ENCODE data around the gene ITPKC.

The ITPKC gene

GRCh38 chr19:40716482-40717324 is at the start of gene ITPKC, which contains the start of gene COQ8B:
Gene ITPKC, plus strand, starts transcription at chr19:40717112. Its CDS starts 24 bp downstream, at chr19:40717136.
Gene COQ8B, minus strand, starts transcription at chr19:40716886. Its CDS starts 2,254 bp downstream, at chr19:40714632.
- no peak for FAIRE-seq

GRCh38 chr19:40667602-40668001 is 49.3 kb upstream of the ITPKC start:
- no peak for FAIRE-seq

DNA sequence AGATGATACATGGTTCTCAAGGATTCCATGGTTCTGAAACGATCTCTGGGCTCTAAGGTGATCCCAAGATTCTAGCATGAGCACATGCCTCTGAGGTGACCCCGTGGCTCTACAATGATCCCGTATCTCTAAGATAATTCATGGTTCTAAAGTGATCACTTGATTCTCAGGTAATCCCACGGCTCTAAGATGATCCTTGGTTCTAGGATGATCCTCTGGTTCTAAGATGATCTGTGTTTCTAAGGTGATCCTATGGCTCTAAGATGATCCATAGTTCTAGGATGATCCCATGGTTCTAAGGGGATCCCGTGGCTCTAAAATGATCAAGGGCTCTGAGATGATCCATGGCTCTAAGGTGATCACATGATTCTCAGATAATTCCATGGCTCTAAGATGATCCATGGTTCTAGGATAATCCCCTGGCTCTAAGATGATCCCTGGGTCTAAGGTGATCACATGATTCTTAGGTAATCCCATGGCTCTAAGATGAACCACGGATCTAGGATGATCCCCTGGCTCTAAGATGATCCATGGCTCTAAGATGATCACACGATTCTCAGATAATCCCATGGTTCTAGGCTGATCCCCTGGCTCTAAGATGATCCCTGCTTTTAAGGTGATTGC is 47.8 kb upstream of the ITPKC start:
- no peak for FAIRE-seq

GRCh38 chr19:40671404-40671803 is 45.5 kb upstream of the ITPKC start:
- FAIRE-seq = no peak

DNA sequence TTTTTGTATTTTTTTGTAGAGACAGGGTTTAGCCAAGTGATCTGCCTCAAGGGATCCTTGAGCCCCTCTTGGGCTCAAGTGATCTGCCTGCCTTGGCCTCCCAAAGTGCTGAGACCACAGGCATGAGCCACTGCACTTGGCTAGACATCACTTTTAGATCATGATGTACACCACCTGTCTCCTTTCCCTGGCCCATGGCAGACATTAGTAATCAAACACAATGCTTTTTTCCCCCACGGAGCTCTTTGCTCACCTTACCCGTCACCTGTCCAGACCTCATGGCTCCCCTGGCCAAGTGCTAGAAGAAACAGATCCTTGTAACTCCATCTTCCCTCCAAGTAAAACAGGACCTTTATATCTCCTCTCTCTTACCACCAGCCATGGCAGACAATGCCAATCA is 44.9 kb upstream of the ITPKC start:
- FAIRE-seq = no peak

GRCh38 chr19:40672573-40673299 is 44.2 kb upstream of the ITPKC start:
- no peak for FAIRE-seq

DNA sequence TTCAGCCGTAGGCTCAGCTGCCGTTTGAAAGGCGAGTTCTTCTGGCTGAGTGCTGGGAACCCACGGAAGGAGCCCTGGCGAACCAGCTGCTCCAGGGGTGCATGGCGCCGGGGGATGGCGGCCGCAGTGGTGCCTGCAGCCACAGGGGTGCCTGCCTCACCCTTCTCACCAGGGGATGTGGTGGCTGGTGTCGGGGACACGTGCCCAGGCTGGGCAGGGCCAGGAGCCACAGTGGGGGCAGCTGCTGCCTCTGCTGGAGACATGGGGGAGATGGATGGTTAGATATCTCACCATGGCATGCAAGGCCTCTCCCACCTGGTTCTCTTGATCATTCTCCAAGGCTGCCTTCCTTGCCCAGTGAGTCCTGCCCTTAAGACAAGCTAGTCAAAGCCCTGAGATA is 43.5 kb upstream of the ITPKC start:
- FAIRE-seq = no peak

- no peak for FAIRE-seq
These were observed 42.6 kb upstream of the ITPKC start for GRCh38 chr19:40674291-40674690.

DNA sequence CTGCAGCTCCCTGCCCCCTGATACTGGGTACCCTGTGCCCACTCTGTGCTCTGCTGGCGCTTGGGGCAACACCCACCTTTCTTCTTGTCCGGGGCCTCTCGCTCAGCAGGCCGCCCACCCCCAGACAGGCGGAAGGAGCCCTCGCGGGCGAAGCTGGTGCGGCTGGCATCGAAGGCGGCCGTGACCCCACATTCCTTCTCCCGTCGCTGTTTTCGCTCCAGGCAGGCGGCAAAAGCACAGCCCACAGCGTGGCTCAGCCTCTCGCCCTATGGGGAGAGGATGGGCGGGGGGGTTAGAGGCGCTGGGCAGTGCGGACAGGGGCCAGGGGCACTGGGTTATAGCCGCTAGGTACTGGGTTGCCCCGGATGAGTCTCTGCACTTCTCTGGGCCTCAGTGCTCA is 39.8 kb upstream of the ITPKC start:
- no peak for FAIRE-seq

DNA sequence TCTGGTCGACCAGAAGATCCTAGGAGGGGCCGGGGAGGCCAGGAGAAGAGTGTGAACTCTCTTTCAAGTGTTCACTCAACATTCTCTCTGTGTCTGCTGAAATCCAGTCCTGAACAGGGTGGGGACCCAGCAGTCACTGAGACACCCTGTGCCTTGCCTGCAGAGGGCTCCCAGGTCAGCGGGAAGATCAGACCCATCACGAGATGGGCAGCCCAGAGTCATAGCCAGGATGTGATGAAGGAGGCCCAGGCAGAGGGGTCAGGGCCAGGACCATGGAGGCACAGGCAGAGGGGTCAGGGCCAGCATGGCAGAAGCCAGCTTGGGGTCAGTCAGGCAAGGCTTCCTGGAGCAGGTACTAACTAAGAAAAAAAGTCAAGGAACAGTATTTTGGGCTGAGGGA is 35.9 kb upstream of the ITPKC start:
- FAIRE-seq = no peak

DNA sequence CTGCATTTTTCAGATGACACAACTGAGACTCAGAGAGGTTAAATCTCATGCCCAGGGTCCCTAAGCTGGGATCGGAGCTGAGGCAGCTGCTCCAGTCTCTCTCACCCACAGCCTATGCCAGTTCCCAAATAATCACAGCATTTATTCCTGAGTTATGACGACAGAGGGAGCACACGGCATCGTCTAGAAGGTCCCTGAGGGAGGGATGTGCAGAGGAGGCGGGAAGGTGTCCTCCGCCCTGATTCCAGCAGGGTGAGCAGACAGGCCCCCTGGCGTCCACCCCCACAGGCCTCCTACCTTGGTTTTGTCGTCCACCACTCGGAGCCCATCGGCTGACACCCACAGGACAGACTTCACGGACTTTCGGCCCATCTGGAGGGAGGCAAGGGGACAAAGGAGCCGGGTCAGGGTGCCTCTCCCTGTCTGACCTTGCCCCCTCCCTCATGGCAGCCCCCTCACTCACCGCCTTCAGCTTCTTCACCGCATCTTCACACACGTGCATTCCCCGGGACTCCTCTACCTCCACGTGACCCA is 34.4 kb upstream of the ITPKC start:
- FAIRE-seq = no peak

DNA sequence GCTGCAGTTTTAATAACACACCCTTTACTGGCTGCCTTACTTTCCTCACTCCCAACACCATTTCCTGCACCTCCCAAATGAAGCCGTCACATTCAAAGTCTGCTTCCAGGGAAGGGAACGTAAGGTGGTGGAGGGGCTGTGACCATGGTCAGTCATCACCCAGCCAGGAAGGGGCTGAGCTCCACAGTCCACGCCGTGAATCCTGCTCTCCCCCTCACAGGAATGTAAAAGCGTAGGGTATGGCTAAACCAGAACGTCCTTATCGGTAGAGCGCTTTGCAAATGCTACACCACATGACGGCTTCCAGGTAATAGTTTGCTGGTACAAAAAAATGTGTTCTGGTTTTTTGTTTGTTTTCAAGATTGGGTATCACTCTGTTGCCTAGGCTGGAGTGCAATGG is 33.5 kb upstream of the ITPKC start:
- no peak for FAIRE-seq

DNA sequence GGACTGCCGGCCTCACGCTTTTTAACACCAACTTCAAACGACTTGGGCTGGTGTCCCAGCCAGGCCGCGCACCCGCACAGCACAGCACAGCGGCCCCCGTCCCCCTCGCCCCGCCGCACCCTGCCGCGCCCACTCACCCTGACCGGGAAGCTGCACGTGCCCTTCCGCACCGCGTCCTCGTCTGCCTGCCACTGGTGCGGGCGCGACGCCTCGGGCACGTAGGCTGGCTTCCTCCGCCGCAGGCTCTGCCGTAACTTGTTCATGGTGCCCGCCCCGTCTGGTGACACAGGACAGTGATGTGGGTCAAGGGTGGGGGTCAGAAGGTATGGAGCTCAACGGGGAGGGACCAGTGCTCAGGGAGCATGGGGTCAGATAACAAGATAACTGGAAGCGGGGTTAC is 32.6 kb upstream of the ITPKC start:
- FAIRE-seq = no peak

DNA sequence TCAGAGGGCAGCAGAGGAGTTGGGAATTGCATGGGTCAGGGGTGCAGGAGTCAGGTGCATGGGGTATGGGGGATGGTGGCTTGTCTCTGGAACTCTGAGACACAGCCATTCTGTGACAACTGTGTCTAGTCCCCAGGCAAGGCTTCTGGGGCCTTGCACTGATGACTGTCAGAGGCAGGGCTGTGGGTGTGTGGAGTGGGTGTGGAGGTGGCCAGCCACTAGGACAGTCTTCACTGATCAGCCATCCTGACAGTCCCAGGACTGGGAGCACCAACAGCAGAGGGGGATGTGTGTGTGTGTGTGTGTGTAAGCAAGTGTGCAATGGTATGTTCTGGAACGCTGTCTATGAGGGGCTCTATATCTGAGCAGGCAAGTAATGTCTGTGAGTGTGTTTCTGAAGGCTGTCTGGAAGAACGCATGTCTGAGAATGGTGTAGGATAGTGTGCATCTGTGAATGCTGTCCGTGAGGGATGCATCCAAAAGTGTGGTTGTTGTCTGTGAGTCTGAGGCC is 31.8 kb upstream of the ITPKC start:
- FAIRE-seq = no peak

GRCh38 chr19:40685563-40685962 is 31.3 kb upstream of the ITPKC start:
- no peak for FAIRE-seq

GRCh38 chr19:40686882-40687524 is 29.9 kb upstream of the ITPKC start:
- FAIRE-seq = no peak

DNA sequence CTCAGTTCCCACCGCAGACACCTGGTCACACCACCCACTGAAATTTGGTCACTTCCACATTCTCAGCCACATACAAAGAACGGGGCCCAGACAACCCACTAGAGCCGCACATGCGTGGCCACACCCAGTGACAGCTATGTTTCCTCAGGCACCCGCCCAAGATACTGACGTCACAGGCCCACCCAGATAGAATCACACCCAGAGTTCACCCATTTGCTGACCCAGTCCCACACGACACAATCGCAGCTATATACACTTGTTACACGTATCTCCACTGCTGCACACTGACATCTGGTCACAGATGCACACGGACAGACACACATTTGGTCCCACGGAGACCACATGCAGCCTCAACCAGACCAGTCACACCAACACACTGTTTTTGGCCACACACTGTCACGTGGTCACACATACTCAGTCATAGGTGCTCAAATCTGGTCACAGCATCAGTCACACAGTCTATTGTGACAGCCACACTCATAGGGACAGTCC is 29.3 kb upstream of the ITPKC start:
- no peak for FAIRE-seq

DNA sequence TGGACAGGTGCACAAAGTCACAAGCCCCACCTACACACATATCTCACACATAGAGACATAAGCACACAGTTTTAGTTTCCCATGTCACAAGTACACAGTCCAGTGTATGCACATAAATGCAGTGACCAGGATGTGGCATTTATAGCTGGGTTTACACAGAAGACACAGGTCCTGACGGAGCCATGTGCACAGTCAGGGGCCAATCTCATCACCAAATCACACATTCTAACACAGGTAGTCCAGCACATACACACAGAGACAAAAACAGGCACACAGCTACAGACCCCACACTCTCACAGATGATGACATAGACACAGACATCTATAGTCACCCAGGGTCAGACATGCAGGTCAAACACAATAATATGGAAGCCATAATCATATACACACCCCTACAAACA is 28.6 kb upstream of the ITPKC start:
- no peak for FAIRE-seq

DNA sequence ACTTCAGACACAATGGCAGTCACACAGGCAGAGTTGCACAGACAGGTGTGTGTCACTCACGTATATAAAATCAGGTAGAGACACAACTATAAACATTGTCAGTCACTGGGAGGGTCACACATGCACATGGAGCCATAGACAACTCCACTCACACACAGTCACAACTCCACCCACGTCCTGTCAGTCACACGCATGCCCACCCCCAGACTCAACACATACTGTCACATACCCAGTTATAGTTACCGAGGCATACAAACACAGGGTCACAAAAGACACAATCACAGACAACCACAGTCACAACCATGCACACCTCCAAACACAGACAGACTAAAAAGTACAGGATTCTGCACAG is 27.9 kb upstream of the ITPKC start:
- no peak for FAIRE-seq

- FAIRE-seq = no peak
These were observed 27.4 kb upstream of the ITPKC start for GRCh38 chr19:40689339-40690049.

DNA sequence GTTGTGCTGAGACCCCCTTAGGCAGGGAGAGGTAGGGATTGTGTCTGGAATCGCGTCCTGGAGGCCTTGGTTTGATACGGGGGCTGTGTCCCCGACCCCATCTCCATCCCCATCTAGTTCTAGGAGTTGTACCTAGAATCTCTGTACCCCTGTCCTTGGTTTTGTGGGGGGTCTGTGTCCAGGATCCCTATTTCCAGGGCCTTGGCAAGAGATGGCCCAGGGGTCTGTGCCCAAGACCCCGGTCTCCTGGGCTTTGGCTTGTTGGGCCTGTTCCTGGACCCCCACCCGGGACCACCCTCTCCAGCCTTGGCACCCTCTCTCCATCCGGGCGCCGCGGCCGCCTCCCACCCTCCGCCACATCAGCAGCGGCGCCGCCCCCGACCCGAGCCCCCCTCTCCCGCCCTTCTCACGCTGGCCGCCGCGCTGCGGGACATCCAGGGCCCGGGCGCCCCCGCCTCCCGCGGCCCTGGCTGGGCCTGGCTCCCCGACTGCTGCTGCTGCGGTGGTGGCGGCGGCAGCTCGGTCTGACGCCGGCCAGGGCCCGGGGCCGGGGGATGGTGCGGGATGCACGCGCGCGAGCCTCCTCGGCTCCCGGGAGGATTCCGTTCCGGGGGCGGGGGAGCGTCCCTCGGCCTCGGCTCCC is 26.7 kb upstream of the ITPKC start, which contains the start of gene NUMBL:
Gene NUMBL, minus strand, starts transcription at position 602 of the 643 bp plus-strand sequence. Its CDS starts 168 bp downstream, at position 434.
- FAIRE-seq = no peak
